ENCODE results near the gene MEF2D.

MEF2D gene

DNA sequence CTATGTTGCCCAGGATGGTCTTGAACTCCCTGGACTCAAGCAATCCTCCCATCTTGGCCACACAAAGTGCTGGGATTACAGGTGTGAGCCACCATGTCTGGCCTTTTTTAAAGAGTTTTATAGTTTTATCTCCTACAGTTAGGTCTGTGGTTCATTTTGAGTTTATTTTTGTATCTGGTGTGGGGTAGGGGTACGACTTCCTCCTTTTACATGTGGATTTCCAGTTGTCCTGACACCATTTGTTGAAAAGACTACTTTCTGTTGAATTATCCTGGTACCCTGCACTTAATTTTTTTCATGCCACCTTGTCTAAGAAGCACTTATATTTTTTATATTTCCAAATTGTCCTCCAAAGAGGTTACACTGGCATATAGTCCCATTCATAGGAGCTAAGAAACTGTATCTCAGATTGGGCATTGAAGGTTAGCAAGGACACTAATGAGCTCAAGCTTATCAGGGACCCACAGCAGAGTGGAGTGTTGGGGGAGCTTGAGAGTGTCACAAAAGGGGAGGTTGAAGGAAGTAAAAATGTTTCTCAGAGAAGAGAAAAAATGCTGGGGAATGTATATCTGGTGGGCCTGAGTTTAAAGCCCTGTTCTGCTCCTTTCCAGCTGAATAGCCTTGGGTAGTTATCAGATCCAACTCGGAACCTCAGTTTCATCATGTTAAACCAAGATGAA, 23.4 kb upstream of the MEF2D start:
- no peak for DNase-seq

GRCh38 chr1:156522443-156522970, 21.9 kb upstream of the MEF2D start:
- DNase-seq: no peak

DNA sequence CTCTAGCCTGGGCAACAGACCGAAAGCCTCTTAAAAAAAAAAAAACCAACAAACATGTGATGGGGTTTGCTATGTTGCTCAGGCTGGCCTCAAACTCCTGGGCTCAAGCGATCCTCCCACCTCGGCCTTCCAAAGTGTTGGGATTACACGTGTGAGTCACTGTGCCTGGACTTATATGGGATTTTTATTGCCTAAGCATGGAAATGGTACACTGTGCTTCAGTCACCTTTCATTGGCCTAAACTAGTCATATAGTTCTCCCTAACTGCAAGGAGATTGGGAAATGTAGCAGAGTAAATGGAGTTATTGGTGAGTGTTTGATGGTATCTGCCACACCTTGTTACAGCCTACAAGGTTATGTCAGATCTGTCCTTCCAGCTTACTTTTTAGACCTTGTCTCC, 17.2 kb upstream of the MEF2D start:
- DNase-seq: no peak

DNA sequence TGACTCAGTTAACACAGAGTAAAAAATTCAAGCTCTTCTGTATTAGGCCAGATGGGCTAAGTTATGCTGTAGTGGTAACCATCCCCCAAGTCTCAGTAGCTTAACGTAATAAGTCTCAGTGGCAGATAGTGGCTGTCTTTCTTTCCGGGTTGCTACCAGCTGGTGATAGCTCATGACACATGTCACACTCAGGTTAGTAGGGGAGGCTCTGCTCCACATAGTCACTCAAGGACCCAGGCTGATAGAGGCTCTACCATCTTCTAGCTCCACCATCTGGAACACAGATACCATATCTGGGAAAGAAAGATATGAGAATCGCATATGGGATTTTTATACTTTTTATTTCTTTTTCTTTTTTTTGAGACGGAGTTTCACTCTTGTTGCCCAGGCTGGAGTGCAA, 16.2 kb upstream of the MEF2D start:
- no peak for DNase-seq

GRCh38 chr1:156515956-156516355, 15.4 kb upstream of the MEF2D start:
- no peak for DNase-seq

DNA sequence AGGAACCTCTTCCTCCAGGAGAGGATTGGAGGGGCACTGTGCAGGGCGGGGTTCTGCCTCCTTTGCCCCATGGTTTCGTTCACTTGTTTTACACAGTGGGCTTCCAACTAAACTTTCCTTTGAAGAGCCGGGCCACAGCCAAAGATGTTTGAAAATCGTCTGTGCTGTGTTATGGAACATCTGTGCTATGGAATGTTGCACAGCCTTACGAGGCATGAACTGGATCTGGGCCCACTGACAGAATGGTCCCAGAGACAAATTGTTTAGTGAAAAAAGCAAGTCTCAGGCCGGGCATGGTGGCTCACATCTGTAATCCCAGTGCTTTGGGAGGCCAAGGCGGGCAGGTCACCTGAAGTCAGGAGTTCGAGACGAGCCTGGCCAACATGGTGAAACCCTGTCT, 12.6 kb upstream of the MEF2D start:
- DNase-seq: no peak

DNA sequence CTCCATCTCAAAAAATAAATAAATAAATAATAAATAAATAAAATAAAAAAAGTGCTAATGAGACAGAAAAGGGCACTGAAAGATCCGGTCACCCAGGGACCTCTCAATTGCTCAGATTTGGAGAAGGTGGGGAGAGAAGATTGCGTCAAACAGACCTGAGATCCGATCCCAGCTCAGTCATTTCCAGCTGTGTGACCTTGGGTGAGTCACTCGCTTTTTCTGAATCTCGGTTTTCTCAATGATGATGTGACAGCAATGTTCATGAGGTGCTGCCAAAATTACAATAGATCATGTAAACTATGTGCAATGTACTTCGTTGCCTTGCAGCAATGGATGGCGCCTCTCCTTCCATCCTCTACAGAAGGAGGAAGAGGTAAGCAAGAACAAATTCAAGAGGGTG, 11.1 kb upstream of the MEF2D start:
- DNase-seq: no peak

DNA sequence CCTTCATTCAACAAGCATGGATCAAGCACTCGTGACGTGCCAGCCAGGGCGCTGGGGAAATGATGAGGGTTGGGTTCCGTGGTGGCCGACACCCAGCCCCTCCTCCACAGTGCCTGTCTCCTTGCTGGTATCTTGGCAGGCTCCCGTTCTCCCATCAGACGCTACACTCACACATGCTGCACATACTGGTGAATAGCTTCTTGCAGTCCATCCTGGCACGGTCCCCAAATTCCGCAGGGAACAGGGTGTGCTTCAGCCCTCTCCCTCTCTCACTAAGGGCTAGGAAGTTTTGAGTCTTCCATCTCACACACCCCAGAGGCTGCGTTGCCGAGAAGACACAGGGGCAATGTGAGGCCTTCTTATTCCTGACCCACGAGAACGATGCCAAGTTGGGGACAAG, 10.1 kb upstream of the MEF2D start:
- DNase-seq: no peak

DNA sequence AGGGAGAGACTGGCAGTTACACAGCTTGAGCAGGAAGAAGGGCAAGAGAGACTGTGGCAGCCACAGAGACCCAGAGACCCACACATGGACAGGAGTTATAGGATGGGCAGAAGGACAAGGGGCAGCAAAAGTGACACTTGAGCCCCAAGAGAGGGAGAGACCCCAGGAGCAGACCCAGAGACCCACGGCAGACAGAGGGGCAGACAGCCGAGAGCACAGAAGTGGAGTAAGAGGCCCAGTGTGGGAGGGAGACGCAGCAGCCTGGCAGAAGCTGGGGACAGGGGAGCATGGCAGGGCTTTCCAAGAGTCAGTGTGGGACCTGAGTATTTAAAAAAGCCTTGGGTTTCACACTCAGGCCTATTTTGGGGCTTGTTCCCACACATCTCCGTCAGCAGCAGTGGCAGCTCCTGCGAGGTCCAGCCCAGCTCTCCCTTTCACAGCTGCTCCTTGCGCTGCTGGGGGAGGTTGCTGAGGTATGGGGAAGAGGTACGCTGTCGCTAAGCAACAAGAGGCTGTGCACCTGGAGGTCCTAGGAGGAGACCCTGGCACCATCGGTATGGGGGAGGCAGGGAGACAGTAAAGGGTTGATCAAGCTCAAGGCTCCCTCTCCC, 9.0 kb upstream of the MEF2D start:
- DNase-seq: no peak

- DNase-seq: no peak
Measured at GRCh38 chr1:156508955-156509234, 8.3 kb upstream of the MEF2D start.

- DNase-seq: peak in 1 of 2 donors; percentile 50
Measured at GRCh38 chr1:156508205-156508954, 7.8 kb upstream of the MEF2D start.

GRCh38 chr1:156506450-156506849, 5.9 kb upstream of the MEF2D start:
- no peak for DNase-seq

DNA sequence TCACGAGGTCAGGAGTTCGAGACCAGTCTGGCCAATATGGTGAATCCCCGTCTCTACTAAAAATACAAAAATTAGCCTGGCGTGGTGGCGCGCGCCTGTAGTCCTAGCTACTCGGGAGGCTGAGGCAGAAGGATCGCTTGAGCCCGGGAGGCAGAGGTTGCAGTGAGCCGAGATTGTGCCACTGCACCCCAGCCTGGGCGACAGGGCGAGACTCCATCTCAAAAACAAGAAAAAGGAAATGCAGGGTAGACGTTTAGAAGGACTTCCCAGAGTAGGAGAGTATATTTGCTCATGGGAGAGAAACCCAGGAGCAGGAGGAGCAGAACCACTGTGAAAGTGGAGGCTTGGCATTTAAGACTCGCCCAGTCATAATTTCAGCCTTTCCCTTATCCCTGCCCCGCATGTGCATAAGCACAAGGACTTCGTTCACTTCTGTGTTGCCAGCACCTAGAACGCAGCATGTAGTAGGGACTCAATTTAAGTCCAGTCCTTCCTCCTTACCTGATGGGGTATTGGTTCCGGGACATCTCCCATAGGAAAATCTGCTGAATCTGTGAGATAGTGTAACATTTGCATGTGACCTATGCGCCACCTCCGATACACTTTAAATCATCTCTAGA, 5.2 kb upstream of the MEF2D start:
- no peak for DNase-seq

DNA sequence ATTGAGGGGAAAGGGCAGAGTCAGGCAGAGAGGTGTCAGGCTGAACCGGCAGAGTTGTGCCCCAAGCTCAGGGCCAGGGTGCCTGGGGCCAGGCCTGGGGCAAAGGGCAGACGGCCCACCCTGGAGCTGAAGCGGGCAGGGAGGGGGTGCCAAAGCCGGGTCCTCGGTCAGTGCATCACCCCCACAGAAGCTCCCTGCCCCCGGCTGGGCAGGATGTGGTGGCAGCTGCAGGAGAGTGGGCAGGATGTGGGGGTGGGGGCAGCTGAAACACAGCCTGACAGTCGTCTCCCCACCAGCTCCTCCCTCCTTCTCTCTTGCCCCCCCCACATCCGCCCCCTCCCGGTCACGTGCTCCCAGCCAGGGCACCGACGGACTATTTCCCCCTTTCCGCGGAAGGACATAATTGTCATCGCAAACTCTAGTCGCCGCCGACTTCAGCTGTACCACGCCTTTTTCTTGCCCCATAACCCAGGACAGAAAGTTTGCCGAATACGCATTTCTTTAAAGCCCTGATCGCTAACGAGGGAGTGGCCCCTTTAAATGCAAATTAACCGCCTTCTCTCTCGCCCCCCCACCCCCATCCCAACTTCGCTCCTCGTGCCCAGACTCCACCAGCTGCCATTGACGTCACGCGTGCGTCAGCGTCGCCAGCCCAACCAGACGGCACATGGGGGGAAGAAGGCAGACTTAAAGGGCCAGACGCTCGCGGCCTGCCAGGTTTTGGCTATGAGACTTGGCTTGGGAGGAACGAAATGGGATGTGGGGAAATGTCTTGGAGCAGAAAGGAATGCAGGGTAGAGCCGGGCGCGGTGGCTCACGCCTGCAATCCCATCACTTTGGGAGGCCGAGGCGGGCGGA, 4.5 kb upstream of the MEF2D start:
- peak; percentile 99 for DNase-seq

DNA sequence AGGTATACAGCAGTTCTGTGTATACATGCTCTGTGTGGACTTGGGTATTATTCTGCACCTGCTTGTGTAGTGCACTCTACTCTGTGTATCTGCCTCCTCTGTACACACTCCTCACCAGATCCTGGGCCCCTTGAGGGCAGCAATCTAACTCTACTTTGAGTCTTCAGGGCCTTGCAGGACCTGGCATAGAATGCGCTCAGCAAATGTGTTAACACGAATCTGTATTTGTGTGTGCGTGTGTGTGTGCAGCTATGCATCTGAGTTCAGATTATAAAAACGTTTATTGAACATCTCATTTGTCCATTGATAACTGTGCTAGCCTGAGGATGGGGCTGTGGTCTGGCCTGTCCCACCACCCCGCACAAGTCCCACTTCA, 3.9 kb upstream of the MEF2D start:
- peak in 1 of 2 donors; percentile 56 for DNase-seq

DNA sequence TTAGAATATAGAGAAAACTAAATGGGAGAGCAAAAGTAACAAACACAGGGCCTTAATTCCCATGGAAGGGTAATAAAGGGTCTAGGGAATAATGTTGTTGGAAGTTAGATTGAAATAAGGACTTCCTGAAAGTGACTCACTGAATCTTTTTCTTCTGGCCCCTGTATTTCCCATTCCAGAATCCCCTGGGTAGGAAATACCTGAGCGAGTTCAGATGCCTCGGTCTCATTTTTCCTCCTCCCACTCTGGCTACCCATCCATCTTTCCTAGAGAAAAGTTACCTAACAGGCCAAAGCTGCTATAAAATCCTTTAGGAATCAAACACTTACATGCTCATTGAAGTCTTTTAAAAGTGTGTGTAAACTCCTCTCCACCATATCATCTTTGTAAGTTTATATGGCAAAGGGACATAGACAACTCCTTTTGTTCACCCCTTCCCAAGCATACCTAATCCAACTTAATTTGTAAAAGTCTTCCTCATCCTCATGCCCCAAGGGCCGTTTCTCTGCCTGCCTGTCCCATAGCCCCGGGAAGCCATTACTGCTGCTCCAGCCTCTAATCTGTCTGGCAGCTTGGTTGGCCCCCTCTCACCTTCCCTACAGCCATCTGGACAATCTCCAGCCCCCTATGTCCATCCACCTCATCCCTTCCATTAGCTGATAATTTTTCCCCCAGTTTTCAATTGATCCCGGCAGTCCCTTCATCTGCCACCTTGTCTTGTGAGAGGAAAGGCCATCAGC, 3.3 kb upstream of the MEF2D start:
- DNase-seq: no peak

DNA sequence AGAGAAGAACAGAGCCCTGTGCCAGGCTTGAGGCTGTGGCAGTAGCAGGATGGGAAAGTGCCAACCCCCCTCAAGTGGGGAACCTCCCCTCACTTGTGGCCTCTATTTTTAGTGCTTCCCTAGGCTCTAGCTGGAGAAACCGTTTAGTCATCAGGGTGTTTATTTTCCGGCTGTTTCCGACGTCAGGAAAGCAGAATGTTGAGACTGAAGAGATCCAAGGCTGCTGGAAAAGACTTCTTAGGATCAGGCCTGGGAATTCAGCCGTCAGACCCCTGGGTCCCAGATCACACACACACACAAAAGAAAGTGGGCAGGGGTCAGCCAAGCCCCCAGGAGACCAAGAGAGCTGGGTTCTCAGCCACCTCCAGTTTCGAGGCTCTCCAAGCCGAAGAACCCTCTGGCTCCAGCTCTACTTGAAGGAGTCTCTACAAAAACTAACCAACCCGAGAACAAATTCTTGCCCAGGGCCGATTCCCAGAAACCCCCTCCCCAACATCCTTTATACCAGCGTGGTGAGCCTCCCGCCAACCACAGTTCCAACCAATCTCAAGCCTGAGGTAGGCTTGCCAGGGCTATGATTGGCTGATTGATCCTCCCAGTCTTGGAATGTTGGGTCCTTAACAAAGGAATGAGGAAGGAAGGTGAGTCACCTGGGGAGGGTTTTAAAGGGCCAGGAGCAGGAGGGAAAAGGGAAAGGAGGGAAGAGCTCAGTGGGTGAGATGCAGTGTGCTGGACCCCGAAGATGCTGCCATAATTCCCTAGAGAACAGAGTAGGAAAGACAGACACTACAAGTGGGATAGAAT, 2.5 kb upstream of the MEF2D start:
- DNase-seq: peak in 1 of 2 donors; percentile 43

DNA sequence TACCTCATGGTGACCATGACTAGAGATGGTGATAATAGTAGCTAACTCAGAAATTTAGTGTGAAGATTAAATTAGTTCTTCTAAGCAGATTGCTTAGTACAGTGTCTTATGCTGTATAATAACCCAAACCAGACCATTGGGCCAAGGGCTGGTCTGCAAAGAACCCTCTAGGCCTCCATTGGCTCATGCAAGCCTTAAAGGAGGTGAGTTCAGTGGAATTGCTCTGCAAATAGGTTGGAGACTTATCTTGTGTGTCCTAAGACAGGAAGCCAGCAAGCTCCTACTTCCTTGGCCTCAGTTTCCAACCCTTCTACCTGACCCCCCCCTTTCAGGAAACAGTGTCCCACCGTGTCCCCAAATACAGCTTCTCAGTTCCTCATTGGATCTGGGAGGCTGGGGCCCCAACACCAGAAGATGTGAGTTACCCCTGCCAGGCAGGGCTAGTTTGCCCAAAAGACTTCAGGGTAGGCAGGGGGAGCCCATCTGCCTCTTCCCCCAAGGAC, 1.9 kb upstream of the MEF2D start:
- no peak for DNase-seq

- peak; percentile 93 to 94 for DNase-seq
Measured at GRCh38 chr1:156500793-156501506, 375 bp upstream of the MEF2D start.

GRCh38 chr1:156499842-156500542, 583 bp downstream of the MEF2D start:
- peak; percentile 53 to 54 for DNase-seq
